Fibroblast of peridontal ligament (primary cell): Measurements from ENCODE around the gene RGS10.
A peak's percentile ranks its signal among the peaks of the same experiment; 100 is the strongest.

Experiments used
- DNase-seq: peaks from one replicate; pipeline ENCODE4 v3.0.0-alpha.2; 2010; ENCODE audit errors: extremely low read depth

The RGS10 gene

DNA sequence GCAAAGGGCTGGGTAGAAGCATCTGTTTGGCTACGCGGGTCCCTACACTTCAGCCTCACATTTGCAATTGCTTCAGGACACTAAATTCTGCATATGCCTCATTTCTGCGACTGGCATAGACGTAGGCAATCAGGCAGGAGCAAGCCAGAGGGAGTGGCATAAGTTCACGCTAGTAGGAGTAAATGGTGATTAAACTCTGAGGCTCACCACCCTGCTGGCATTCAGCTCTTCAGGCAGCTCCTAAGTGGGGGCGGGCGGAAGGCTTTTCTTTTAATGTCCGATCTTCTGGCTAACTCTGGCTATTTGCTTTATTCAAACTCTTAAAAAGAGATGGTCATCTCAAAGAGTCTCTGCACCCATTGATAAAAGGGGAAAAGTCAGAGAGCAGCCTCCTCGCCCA is 45.3 kb downstream of the RGS10 start:
- DNase-seq = no peak

DNA sequence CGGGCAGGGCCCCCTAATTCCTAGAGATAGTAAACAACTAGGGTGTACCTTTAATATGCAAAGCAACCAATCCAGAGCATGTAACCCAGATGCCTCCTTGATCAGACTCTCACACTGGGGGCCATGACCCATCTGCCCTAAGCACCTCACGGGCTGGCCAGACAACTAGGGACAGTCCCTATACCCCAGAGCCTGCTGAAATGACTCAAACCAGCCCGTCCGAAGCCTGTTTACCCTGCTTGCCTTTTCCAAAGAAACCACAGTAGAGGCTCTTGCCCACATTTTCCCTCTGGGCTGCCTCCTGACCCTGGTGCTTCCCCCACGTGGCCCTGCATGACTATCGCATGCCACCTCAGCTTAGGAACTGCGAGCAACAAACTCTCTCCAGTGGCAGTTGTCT is 46.2 kb downstream of the RGS10 start:
- DNase-seq = no peak

DNA sequence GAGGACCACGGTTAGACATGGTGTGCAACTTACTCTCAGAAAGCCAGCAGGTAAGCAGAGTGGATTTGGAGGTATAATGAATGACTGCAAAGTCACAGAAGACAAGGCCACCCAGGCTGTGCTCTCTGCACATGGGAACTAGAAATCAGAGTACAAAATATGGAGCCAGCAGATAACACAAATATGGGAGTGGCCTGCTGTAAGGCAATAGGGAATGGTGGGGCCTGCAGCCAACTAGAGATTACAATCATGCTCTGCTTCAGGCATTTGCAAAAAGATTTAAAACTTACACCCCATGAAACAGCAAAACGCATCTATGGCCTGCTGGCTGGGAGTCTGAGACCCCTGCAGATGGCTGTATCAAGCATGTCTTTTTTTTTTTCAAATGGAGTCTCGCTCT is 47.0 kb downstream of the RGS10 start:
- DNase-seq = no peak

DNA sequence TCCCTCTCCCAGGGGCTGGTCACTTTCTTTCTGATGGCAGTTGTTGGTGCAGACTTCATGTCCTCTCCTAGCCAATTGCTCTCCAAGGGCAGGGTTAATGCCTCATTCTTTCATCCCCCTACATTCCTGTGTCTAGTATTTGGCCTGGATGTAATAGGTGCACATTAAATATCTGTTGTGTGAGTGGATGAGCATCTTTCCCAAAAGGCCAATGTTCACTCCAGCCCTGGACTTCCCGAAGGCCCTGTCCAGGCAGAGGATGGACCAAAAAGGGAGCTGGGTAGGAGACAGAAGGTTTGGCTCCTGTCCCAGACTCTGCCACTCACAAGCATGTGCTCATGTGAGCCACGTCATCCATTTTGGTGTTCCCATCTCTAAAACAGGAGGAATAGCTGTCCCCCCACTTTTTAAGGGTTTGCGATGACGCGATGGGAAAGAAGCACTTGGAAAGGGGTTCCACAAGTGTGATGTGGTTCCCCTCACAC is 47.5 kb downstream of the RGS10 start:
- peak; percentile 16 for DNase-seq

DNA sequence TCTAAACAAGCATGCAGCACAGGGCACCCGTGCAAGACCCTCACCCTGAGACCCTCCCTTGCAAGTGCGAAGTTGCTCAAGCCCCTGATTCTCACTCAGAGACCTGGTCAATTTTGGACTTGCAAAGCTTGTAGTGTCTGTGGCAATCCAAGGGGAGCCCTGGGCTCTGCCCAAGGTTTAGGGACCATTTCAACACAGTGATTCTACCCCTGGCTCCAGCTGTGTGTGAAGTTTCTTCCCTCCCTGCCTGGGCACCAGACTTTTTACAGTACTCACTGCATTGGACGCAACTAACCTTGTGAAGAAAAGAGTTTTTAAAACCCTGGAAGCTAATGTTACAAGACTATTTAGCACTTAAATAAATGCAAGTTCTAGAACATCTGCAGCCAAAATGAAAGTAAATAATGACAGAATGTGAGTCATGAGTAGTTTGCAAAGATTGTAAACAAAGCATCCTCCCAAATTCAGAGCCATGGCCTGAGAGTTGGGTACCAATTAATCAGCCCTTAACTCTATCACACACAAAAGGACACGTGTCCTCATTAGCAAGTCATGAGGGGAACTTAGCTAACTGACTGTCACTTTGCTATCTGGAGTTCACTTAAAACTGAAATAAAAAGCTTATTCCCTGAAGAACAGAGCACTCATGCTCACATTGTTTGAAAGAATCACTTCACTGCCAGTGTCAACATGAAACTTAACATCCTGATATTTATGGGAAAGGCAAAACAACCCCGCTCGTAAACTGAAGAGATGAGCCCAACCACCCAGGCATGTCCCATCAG is 48.1 kb downstream of the RGS10 start:
- peak; percentile 77 for DNase-seq

DNA sequence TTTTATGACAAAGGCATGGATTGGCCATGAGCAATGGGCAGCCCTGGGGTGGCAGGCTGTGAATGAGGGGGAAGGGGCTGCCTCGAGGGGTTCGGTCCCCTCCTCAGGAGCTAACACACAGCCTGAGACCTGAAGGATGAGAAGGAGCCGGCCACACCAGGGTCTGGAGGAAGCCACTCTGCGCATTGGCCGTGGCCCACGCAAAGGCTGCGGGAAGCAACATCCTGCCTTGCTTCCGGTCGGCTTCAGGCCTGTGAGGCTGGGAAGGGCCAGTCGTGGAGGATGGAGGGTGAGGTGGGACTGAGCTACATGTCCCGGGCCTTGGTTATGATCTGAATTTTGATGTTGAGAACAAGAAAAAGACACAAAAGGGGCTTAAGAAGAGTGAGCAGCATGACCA is 49.4 kb downstream of the RGS10 start:
- DNase-seq = no peak

DNA sequence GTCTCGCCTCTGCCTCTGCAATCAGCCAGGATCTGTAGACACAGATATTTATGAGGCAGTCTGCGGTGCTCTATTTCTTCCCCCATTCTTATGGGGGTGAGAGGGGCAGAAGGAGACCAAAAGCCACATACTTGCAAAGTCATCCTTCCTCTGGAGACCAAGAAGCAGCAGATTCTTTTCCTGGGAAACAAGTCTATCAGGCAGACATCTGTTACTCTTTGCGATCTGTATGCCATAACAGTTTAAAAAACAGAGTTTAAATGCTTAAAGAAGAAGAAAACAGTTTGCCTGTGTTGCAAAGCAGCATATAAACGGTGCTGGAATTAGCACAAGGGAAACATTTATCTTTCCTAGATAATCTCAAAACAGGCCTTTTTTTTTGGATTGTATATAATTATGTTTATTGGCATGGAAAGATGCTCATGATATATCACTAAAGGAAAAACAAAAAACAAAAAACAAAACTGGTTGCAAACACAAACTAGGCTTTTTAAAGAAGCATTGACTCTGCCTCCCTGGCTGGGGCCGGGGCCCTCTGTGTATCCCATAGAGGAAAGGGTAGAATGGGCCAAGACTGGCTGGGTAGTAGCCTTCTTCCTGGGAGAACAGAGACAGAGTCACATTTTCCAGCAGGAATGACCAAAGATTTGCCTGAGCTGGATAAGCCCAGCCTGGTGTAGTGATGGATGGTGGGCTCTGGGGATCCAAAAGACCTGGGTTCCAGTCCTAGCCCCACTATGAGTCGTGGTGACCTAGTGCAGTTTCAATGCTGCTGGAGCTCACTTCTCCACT is 50.4 kb downstream of the RGS10 start:
- peak; percentile 16 for DNase-seq

DNA sequence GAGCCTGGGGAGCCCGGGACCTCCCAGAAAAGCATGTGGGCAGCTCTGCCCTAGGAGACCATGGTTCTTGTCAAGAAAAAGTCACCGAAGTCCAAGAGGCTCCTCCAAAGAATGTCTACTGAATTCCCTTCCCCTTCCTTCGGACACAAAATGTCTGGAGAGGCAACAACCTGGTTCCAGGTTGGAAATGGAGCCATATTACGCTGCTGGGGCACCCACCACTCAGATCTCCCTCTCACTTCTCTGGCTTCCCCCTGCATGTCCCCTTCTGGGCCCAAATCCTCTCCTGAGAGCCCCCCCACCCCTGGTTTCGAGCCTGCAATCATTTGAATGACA is 52.6 kb downstream of the RGS10 start:
- DNase-seq = no peak

DNA sequence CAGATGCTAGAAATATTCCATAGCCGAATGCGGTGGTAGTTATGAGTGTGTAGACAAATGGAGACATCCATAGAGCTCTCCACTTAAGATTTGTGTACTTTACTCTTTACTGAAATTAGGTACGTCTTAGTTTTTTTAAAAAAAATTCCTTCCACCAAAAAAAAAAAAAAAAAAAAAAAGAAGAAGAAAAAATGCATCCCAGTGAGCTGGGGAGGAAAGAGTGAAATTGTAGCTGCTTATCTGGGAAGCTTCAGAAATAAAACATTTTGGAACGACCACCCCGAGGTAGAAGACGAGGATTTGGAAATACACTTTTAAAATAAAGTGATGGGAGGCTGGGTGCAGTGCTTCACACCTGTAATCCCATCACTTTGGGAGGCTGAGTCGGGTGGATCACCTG is 53.8 kb downstream of the RGS10 start:
- no peak for DNase-seq

DNA sequence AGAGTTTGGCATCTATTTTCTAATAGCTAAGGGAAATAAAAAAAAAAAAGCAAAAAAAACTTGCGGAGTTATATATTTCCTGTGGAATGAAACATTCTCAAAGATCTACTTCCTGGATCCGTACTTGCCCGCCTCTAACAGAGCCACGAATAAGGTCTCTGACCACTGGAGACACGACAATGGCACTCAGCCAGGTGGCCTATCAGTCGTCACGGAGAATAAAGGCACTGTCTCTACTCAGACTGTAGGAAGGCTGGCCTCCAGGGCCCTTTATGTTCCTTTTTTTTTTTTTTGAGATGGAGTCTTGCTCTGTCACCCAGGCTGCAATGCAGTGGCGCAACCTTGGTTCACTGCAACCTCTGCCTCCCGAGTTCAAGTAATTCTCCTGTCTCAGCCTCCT is 58.7 kb downstream of the RGS10 start:
- DNase-seq = no peak

DNA sequence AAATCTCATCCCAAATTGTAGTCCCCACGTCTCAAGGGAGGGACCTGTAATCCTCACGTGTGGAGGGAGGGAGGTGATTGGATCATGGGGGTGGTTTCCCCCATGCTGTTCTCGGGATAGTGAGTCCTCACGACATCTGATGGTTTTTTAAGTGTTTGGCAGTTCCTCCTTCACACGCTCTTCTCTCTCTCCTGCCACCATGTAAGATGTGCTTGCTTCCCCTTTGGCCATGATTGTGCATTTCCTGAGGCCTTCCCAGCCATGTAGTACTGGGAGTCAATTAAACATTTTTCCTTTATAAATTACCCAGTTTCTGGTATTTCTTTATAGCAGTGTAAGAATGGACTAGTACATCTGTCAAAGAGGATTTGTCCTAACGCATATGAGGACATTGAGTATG is 59.5 kb downstream of the RGS10 start:
- no peak for DNase-seq

DNA sequence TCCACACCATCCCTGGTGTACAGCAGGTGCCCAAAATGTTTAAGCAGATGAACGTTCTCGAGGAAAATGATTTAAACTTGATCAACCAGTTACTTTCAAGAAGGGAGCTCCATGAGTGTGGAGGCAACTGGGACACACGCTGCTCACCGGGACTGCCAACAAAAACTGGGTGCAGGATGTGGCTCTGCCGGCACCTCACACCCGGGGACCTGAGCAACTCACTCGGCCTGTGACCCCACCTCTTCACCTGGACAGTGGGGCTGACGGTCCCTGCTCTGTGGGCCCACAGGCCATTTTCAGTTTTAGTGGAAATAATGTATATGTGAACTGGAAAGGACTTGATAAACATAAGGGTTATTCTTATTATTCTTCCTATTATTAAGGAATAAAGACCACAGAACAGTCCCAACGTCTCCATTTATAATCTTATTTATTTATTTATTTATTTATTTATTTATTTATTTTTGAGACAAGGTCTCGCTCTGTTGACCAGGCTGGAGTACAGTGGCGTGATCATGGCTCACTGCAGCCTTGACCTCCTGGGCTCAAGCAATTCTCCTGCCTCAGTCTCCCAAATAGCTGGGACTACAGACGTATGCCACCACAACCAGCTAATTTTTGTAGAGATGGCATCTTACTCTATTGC is 60.6 kb downstream of the RGS10 start:
- no peak for DNase-seq

DNA sequence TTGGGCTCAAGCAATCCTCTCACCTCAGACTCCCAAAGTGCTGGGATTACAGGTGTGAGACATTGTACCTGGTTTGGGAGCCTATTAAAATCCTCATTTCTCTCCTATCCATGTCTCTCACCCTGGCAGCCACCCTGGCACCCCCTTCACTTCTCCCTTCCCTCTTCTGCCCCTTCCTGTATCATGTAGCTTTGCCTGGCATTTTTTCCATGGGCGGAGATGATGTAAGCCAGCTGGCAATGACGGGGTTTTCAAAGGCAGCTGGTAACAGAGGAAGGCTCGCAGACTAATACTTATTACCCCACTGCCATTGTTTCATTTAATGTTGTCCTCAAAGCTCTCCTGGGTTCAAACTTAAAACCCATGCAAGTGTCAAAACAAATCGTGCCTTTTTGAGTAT is 61.9 kb downstream of the RGS10 start:
- peak; percentile 29 for DNase-seq

DNA sequence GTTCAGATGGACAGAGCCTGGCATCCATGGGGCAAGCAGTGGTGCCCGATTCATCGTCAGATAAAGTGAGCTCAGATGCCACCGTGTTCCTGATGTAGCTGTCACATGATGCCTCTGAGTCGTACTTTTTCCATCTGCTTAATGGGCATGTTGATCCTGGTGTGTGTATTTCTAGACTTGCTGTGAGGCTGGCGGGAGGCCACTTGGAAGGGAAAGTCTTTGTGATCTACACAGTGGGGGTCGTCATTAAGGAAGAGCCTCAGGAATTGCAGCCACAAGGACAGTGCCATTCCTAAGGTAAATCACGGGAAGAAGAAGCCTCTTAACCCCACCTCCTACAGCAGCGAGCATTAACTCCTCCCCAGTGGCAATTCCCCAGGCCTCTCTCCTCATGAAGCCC is 63.0 kb downstream of the RGS10 start:
- DNase-seq = no peak

DNA sequence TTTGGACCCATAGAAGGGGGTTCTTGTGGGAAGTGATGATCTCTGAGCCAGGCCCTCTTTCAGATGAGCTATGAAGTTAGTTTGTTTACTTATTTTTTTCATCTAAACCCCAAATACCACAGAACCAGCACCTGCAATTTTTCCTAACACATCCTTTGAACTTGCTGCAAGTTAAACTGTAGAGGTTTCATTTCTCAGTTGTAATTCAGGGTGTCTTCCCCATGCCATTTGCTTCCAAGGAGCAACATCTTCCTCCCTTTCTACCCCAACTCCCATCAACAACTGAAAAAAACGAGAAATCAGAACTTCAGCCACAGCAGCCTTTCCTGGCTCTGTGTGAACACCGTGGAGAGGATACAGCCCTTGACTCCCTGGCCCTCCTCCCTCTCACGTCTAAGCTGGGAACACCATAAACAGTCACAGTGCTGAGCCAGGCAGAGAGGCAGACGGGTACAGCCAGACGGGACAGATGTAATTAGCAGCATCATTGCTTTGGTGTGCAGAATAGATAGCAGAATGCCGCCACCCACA is 63.6 kb downstream of the RGS10 start:
- DNase-seq = no peak

DNA sequence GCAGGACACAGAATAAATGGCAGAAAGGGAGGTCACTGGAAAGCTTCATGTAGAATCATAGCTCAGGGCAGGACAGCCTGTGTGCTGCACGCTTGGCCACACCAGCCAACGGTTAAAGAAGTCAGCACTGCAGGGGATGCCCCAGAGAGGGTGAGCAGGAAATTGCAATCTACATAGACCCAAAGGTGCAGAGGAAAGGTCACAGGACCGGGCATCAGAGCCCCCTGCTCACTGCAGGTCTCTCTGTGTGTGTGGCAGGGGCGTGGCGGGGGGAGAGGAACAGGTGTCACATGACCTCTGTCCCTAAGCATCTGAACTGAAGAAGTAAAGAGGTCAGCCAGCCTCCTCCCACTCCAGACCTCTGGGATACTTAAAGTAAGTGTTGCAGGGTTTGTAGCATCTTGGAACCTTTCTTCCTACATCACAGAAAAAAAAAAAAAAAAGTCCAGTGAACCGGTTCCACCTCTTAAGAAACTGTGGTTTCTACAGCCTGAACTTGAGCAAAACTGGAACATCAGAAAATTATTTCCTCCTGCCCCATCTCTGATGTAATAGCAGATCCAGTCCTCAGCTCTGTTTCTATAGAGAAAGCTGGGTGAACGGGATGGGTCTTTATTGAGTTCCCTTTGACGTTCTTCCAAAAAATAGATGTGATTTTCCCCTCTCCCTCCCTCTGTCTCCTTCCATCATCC is 64.3 kb downstream of the RGS10 start:
- DNase-seq = peak; percentile 44

DNA sequence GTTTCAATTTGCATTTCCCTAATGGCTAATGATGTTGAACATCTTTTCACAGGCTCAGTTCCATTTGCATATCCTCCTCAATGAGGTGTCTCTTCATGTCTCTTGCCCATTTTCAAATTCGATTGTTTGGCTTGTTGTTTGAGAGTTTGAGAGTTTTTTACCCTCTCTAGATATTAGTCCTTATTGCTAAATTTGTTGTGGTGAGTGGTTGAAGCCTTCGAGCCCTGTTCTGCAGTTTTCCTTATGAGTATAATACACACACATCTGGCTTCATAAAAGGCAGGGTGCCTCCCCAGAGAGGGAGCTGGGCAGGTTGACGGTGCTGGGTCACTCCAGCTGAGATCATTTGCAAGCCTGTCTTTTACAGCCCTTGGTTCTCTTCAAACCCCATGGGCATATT is 65.1 kb downstream of the RGS10 start:
- no peak for DNase-seq

DNA sequence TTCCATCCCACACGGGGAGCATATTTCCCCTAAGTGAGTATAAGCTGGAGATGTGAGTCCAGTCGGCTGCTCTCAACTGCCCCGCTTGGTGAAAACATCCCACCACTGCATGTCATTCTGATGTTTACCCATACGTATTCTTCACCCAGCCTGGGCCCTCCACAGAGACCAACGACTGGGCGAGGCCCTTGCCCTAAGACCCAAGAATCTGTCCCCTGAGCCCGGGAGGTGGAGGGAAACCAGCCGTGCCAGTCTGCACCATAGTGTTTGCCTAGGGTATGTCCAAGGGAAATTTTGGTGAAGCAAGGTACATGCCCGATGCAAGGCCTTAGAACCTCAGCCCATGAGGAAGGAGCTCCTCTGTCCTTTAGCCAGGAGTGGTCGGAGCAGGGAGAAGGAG is 67.9 kb downstream of the RGS10 start:
- no peak for DNase-seq

DNA sequence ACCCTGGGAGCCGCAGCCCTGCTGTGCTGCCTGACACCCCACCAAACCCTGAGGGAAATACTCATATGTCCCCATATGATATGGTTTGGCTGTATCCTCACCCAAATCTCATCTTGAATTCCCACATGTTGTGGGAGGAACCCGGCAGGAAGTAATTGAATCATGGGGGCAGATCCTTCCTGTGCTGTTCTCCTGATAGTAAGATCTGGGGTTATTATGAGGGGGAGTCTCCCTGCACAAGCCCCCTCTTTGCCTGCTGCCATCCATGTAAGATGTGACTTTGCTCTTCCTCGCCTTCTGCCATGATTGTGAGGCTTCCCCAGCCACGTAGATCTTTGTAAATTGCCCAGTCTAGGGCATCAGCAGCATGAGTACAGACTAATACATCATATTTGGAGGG is 68.7 kb downstream of the RGS10 start:
- no peak for DNase-seq

DNA sequence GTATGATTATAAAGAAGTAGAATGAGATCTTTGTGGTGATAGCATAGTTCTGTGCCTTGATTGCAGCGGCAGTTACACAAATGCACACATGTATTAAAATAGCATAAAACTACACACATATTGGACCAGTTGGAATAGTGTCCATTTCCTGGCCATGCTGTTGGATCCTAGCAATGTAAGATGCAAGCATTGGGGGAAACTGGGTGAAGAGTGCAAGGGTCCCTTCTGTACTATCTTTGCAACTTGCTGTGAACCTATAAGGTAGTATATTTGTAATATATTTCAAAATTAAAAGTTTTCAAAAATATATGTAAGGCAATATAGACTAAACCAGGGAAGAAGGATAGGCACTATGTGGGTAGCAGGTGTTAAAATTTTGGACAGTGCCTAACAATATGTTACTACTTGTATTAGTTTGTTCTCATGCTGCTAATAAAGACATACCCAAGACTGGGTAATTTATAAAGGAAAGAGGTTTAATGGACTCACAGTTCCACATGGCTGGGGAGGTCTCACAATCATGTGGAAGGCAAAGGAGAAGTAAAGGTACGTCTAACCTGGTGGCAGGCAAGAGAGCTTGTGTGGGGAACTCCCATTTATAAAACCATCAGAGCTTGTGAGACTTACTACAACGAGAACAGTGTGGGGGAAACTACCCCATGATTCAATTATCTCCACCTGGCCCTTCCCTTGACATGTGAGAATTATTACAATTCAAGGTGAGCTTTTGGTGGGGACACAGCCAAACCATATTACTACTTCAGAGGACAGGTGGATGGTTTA is 71.4 kb downstream of the RGS10 start:
- DNase-seq = no peak

DNA sequence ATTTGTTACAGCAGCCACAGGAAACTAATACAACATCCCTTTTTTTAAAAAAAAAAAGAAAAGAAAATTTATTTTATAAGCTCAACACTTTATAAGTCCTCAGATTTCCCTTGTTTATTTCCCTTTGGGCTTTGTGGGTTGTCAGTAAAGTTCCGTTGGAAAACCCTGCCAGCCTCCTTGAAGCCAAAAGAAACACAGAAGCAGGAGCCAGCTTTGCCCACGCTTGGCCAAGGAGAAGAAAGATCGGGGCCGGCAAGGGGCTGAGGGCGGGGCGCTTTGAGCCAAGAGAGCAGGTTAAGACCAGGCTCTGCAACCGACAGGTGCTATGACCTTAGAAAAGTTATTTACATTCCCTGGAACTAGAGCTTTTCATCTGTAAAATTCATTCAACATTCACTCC is 72.7 kb downstream of the RGS10 start:
- DNase-seq = peak; percentile 70
